ENCODE measurements around the gene EEPD1.
"Not testable (repeated sequence)": the region's sequence is repeated elsewhere in the genome, so short reads cannot be mapped to it uniquely, and the experiment has no call there.

Gene EEPD1

DNA sequence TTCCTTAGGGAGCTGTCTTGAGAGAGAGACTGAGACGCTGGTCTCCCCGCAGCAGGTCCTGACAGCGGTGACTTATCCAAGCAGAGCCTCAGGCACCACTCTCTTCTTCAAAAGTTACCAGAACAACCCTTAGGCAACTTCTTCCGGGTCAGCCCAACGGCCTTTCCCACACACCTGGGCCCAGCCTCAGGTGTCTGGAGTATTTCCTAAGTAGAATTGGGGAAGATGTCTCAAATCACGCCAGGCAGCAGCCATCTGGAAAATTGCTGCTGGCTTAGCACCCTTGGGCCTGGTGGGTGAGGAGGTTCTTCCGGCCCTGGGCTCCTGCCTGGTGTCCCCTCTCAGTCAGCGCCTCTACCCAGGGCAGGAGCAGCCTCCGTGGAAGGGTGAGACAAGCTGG, 156.2 kb downstream of the EEPD1 start:
- DNase-seq (ENCODE audit: extremely low spot score, insufficient read length, low read depth) (no peak), FAIRE-seq (no peak)

DNA sequence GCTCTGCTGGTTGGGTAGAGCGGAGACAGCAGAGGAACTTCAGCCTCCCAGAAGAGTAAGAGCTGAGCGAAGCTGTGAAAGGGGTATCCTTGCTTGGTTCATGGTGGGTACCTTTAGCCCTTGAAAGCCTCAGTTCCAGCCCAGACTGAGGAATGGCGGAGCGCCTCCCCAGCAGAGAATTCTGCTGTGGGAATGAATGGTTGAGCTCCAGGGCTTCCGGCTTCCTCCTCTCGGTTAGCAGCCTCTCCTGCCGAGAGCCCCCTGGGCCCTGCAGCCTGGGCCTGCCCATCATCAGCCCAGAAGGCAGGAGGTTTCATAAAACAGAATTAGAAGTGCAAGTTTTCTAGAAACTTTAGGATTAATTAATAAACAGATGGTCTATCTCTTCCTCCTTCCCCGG, 156.7 kb downstream of the EEPD1 start:
- no peak for DNase-seq (ENCODE audit: extremely low spot score, insufficient read length, low read depth)
- no peak for FAIRE-seq

DNA sequence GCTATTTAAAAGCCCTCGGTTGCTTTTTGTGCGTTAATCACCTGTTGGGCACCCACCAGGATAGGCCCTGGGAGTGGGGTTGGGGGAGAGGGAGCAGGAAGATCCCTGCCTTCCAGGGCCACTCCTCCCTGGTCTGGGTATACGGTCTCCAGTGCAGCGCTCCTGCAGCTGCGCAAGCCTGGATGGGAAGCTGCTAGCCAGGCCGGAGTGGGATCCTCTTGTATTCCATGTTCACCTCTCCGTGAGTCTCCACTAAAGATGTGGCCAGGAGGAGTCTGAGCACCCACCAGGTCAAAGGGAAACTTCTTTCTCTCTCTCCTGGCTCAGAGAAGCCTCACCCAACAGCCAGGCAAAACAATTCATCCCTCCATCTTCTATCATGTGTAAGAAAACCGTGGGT, 157.8 kb downstream of the EEPD1 start:
- no peak for FAIRE-seq
- DNase-seq (ENCODE audit: extremely low spot score, insufficient read length, low read depth) = no peak

DNA sequence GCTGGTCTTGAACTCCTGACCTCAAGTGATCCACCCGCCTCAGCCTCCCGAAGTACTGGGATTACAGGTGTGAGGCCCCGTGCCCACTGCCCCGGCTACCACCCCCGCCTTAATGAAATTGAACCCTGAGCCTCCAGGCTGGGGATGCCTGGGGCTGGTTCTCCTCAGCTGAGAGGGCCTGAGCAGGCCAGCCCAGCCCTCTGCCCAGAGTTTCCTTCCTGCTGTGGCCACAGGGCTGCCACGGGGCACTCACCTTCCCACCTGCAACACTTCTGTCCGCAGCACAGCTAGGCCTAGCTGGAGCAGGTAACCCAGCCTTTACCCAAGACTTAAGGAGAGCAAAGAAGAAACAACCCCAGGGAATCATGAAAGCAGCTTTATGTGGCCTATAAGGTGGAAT, 158.5 kb downstream of the EEPD1 start:
- DNase-seq (ENCODE audit: extremely low spot score, insufficient read length, low read depth) (no peak), FAIRE-seq (no peak)

DNA sequence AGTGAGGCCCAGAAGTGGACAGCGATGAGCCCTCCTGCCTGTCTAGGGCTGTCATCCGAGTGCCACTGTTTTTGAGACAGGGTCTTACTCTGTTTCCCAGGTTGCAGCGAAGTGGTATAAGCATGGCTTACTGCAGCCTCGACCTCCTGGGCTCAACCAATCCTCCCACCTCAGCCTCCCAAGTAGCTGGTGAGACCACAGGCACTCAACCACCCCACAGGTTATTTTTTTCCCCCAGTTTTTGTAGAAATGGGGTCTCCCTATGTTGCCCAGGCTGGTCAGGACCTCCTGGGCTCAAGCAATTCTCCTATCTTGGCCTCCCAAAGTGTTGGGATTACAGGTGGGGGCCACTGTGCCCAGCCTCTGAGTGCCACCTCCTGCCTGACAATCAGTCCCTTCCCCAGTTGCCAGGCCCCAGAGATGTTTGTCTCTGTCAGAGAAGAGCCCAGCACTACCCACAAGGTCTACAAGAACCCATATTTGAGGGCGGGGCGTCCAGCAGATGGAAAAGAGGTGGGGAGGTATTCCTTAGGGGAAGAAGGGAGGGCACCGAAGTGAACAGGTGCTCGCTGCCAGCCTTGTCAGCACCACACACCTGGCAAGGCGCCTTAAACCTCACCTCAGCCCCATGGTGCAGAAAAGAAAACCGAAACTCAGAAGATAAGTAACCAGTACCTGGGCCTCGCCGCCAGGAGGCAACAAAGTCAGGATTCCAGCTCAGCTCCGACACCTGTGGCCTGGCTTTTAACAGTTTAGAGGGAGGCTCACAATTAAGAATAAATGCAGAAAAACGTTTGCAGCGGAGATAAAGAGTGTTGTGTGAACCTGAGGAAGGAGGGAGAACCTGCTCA, 159.2 kb downstream of the EEPD1 start:
- FAIRE-seq (peak; percentile 56), DNase-seq (ENCODE audit: extremely low spot score, insufficient read length, low read depth) (no peak)

- FAIRE-seq = no peak
- DNase-seq (ENCODE audit: extremely low spot score, insufficient read length, low read depth) = no peak
Measured at GRCh38 chr7:36312915-36313334, 159.9 kb downstream of the EEPD1 start.

DNA sequence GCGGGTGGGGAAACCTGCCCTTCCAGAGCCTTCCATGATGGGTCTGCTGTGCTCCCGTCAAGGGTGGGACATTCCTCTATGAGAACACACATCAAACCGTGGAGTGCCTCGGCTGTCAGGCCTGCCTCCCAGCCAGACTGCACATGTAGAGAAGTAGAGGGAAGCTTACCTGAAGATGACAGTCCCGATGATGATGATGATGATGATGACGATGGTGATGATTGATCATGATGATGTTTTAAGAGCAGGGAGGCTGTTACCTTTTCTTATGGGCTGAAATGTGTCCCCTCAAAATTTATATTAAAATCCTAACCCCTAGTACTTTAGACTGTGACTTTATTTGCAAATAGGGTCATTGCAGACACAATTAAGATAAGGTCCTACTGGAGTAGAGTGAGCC, 160.6 kb downstream of the EEPD1 start:
- no peak for DNase-seq (ENCODE audit: extremely low spot score, insufficient read length, low read depth)
- FAIRE-seq = no peak

DNA sequence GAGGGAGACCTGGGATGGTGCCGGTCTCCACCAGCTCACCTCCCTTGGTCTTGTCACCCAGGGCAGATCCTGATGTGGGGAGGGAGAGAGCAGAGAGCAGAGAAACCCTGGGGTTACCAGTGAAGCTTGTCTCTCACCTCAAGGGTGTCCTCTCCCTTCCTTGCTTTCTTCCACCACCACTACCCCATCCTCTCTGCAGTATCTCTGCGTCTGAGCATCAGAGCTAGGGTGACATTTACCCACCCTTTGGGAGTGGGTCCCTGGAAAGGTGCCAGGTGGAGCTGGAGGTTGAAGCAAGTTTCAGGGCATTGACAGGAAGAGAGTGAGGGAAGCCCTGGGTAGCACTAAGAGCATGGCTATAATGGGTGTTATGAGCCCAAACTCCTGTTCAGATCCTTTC, 161.4 kb downstream of the EEPD1 start:
- no peak for FAIRE-seq
- DNase-seq (ENCODE audit: extremely low spot score, insufficient read length, low read depth) = no peak

GRCh38 chr7:36315309-36315944, 162.4 kb downstream of the EEPD1 start:
- FAIRE-seq (no peak), DNase-seq (ENCODE audit: extremely low spot score, insufficient read length, low read depth) (no peak)

- DNase-seq (ENCODE audit: extremely low spot score, insufficient read length, low read depth) (no peak), FAIRE-seq (no peak)
Measured at GRCh38 chr7:36316319-36316718, 163.3 kb downstream of the EEPD1 start.

DNA sequence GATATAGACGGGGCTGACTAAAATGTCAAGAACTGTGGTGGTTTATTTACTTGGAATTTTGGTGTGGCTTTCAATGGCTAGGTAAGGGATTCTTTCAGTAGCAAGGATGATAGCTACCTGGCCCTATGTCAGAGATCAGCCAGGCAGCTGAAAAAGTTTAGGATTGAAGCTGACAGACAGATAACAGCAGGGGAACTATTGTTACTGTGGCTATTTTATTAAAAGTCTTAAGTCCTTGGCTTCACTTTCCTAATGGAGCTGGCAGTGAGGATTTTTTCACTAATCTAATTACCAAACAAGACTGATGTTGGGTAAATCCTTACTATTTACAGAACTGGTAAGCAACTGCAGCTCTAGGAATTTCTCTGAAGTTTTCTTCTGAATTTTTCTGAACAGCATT, 164.2 kb downstream of the EEPD1 start:
- FAIRE-seq (no peak), DNase-seq (ENCODE audit: extremely low spot score, insufficient read length, low read depth) (no peak)

DNA sequence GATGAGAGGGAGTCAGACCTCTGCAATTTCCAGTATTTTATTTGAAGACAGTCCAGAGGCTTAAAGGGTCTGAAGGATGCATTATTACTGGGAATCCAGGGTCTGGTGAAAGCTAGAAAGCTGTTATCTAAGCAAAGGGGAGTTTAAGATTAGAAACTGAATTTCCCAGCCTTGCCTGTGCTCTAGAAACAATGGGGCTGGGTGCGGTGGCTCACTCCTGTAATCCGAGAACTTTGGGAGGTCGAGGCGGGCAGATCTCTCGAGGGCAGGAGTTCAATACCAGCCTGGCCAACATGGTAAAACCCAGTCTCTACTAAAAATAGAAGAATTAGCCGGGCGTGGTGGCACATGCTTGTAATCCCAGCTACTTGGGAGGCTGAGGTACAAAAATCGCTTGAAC, 165.1 kb downstream of the EEPD1 start:
- no peak for FAIRE-seq
- no peak for DNase-seq (ENCODE audit: extremely low spot score, insufficient read length, low read depth)

GRCh38 chr7:36321284-36321683, 168.2 kb downstream of the EEPD1 start:
- FAIRE-seq; DNase-seq (ENCODE audit: extremely low spot score, insufficient read length, low read depth): not testable (repeated sequence)

- FAIRE-seq (no peak), DNase-seq (ENCODE audit: extremely low spot score, insufficient read length, low read depth) (no peak)
Measured at GRCh38 chr7:36336390-36336789, 183.3 kb downstream of the EEPD1 start.

- no peak for DNase-seq (ENCODE audit: extremely low spot score, insufficient read length, low read depth)
- FAIRE-seq = no peak
Measured at GRCh38 chr7:36338256-36338655, 185.2 kb downstream of the EEPD1 start.

- DNase-seq (ENCODE audit: extremely low spot score, insufficient read length, low read depth) (no peak), FAIRE-seq (no peak)
Measured at GRCh38 chr7:36343548-36343947, 190.5 kb downstream of the EEPD1 start.

GRCh38 chr7:36344622-36345021, 191.6 kb downstream of the EEPD1 start:
- no peak for FAIRE-seq
- no peak for DNase-seq (ENCODE audit: extremely low spot score, insufficient read length, low read depth)

GRCh38 chr7:36346260-36346831, 193.3 kb downstream of the EEPD1 start:
- FAIRE-seq (no peak), DNase-seq (ENCODE audit: extremely low spot score, insufficient read length, low read depth) (no peak)

DNA sequence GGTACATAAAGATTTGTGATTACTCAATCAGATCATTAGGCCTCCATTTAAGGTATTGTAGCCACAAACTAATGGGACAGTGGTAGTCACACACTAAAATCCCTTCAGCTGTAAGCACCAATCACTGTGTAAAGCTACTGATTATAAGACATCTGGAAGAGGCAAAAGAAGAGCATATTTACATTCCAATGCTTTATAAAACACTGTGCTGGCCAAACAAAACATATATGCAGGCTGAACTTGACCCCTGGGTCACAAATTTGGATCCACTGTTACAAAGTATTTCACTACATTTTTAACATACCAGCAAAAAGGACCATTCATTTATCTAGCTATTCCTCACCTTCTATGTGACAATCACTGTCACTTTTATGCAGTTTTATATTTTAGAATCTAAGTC, 195.2 kb downstream of the EEPD1 start:
- no peak for DNase-seq (ENCODE audit: extremely low spot score, insufficient read length, low read depth)

GRCh38 chr7:36348771-36349170, 195.7 kb downstream of the EEPD1 start:
- FAIRE-seq = no peak
- no peak for DNase-seq (ENCODE audit: extremely low spot score, insufficient read length, low read depth)

More for the DNA sequence above, 195.2 kb downstream of the EEPD1 start:
- no peak for FAIRE-seq

- FAIRE-seq (no peak), DNase-seq (ENCODE audit: extremely low spot score, insufficient read length, low read depth) (no peak)
Measured at GRCh38 chr7:36349626-36350025, 196.6 kb downstream of the EEPD1 start.
